22Rv1 (cell line): Measurements from ENCODE around the gene CFAP157.

Experiments used
- CTCF ChIP-seq: fragments of 450-650 bp; IDR thresholded peaks from 2 replicates; pipeline ENCODE4 v1.5.1; 2017; ENCODE audit warnings: mild to moderate bottlenecking
- ZFX ChIP-seq: fragments of 450-650 bp; IDR thresholded peaks from 2 replicates; pipeline ENCODE4 v1.6.1; 2017; ENCODE audit warnings: antibody characterized with exemption, borderline replicate concordance

- no peak for TF ChIP-seq CTCF
- TF ChIP-seq ZFX: no peak
These were observed 25.1 kb downstream of the CFAP157 start for GRCh38 chr9:127731938-127732337.
